WTC11 (cell line): ENCODE measurements around the gene TNRC18. TPM values are rescaled to one million over a fixed set of nuclear protein-coding genes. Genes with fewer than 3 reads are reported as not detected.

Experiments used
- ATAC-seq: fragments of 200-7000 bp; cut with Tn5 transposase; 2 replicates; pipeline ENCODE4 v1.10.0; 2021; ENCODE audit warnings: mild to moderate bottlenecking, moderate library complexity
- CTCF ChIA-PET: fragments of 300-600 bp; sonication (Branson Sonifier 250); formaldehyde crosslinking; loops from one replicate; lab custom pipeline; 2021; ENCODE audit warnings: antibody characterized with exemption; lab: Charles Lee
- POLR2A ChIA-PET: fragments of 350-600 bp; sonication (Branson Sonifier 250); formaldehyde crosslinking; loops from one replicate; lab custom pipeline; 2021; ENCODE audit warnings: antibody characterized with exemption; lab: Charles Lee
- DNase-seq: peaks from one replicate; pipeline ENCODE4 v3.0.0; 2021; ENCODE audit warnings: low spot score
- H3K27ac Mint-ChIP-seq: 2 replicates; pipeline ENCODE4 v1.8.0; 2021; ENCODE audit warnings: mixed read lengths
- H3K27me3 Mint-ChIP-seq: 2 replicates; pipeline ENCODE4 v1.8.0; 2021; ENCODE audit warnings: low read depth, mild to moderate bottlenecking, moderate library complexity, mixed read lengths
- H3K36me3 Mint-ChIP-seq: 2 replicates; pipeline ENCODE4 v1.8.0; 2021; ENCODE audit warnings: mixed read lengths
- H3K4me1 Mint-ChIP-seq: 2 replicates; pipeline ENCODE4 v1.8.0; 2022; ENCODE audit warnings: mixed read lengths
- H3K4me3 Mint-ChIP-seq: 2 replicates; pipeline ENCODE4 v1.8.0; 2021; ENCODE audit warnings: mild to moderate bottlenecking, moderate library complexity, mixed read lengths
- H3K9me3 Mint-ChIP-seq: 2 replicates; pipeline ENCODE4 v1.8.0; 2021; ENCODE audit warnings: mixed read lengths
- AR ChIP-seq: fragments of 250-450 bp; sonication (Bioruptor Pico); IDR thresholded peaks from 2 replicates; pipeline ENCODE4 v1.9.0; 2021; ENCODE audit warnings: mild to moderate bottlenecking
- CTCF ChIP-seq: fragments of 200-600 bp; IDR thresholded peaks from 2 replicates; pipeline ENCODE4 v1.8.0; 2022; ENCODE audit warnings: antibody characterized with exemption
- ERG ChIP-seq: fragments of 250-450 bp; sonication (Bioruptor Pico); IDR thresholded peaks from 2 replicates; pipeline ENCODE4 v1.8.0; 2021; ENCODE audit warnings: mild to moderate bottlenecking
- ETV6 ChIP-seq: sonication (generic); formaldehyde crosslinking; IDR thresholded peaks from 2 replicates; pipeline ENCODE4 v1.8.1; 2022; ENCODE audit warnings: mild to moderate bottlenecking, missing genetic modification reagents
- GRHL2 ChIP-seq: fragments of 250-450 bp; sonication (Bioruptor Pico); IDR thresholded peaks from 2 replicates; pipeline ENCODE4 v1.8.0; 2022; ENCODE audit warnings: mild to moderate bottlenecking, moderate library complexity; ENCODE audit not compliant: insufficient replicate concordance, severe bottlenecking
- HMGXB4 ChIP-seq: sonication (generic); formaldehyde crosslinking; IDR thresholded peaks from 2 replicates; pipeline ENCODE4 v1.8.1; 2023; ENCODE audit warnings: mild to moderate bottlenecking, moderate library complexity, missing genetic modification reagents
- IRF1 ChIP-seq: sonication (generic); formaldehyde crosslinking; IDR thresholded peaks from 2 replicates; pipeline ENCODE4 v1.8.0; 2023; ENCODE audit warnings: missing genetic modification reagents
- IRF2 ChIP-seq: sonication (generic); formaldehyde crosslinking; IDR thresholded peaks from 2 replicates; pipeline ENCODE4 v1.8.0; 2022; ENCODE audit warnings: low read depth, missing genetic modification reagents, borderline replicate concordance
- JAZF1 ChIP-seq: fragments of 250-450 bp; sonication (Bioruptor Pico); IDR thresholded peaks from 2 replicates; pipeline ENCODE4 v1.9.0; 2021; ENCODE audit warnings: moderate library complexity, mild to moderate bottlenecking, inconsistent platforms
- JUN ChIP-seq: sonication (generic); formaldehyde crosslinking; IDR thresholded peaks from 2 replicates; pipeline ENCODE4 v1.8.0; 2023; ENCODE audit warnings: mild to moderate bottlenecking, missing genetic modification reagents
- MYBL2 ChIP-seq: sonication (generic); formaldehyde crosslinking; IDR thresholded peaks from 2 replicates; pipeline ENCODE4 v1.8.1; 2023; ENCODE audit warnings: mild to moderate bottlenecking, moderate library complexity, missing genetic modification reagents
- NFYB ChIP-seq: sonication (generic); formaldehyde crosslinking; conservative IDR thresholded peaks from 2 replicates; pipeline ENCODE4 v1.8.0; 2022; ENCODE audit warnings: low read depth, missing genetic modification reagents
- NR1H2 ChIP-seq: sonication (generic); formaldehyde crosslinking; IDR thresholded peaks from 2 replicates; pipeline ENCODE4 v1.9.0; 2021; ENCODE audit warnings: mild to moderate bottlenecking, moderate library complexity, missing genetic modification reagents
- OVOL2 ChIP-seq: fragments of 250-450 bp; sonication (Bioruptor Pico); IDR thresholded peaks from 2 replicates; pipeline ENCODE4 v1.9.0; 2021; ENCODE audit warnings: mild to moderate bottlenecking, borderline replicate concordance
- PREB ChIP-seq: sonication (generic); formaldehyde crosslinking; IDR thresholded peaks from 2 replicates; pipeline ENCODE4 v1.8.1; 2022; ENCODE audit warnings: mild to moderate bottlenecking, missing genetic modification reagents, moderate library complexity, borderline replicate concordance
- PRRX2 ChIP-seq: fragments of 250-450 bp; sonication (Bioruptor Pico); IDR thresholded peaks from 2 replicates; pipeline ENCODE4 v1.8.0; 2021; ENCODE audit warnings: mild to moderate bottlenecking
- SMAD3 ChIP-seq: sonication (generic); formaldehyde crosslinking; IDR thresholded peaks from 2 replicates; pipeline ENCODE4 v1.8.0; 2022; ENCODE audit warnings: missing genetic modification reagents, mild to moderate bottlenecking, borderline replicate concordance
- TEAD4 ChIP-seq: sonication (generic); formaldehyde crosslinking; IDR thresholded peaks from 2 replicates; pipeline ENCODE4 v1.8.0; 2022; ENCODE audit warnings: mild to moderate bottlenecking, missing genetic modification reagents
- TP53 ChIP-seq: sonication (generic); formaldehyde crosslinking; IDR thresholded peaks from 2 replicates; pipeline ENCODE4 v1.8.1; 2023; ENCODE audit warnings: mild to moderate bottlenecking, missing genetic modification reagents
- ZBTB21 ChIP-seq: sonication (generic); formaldehyde crosslinking; IDR thresholded peaks from 2 replicates; pipeline ENCODE4 v1.8.1; 2023; ENCODE audit warnings: mild to moderate bottlenecking, missing genetic modification reagents, borderline replicate concordance
- ZNF138 ChIP-seq: sonication (generic); formaldehyde crosslinking; conservative IDR thresholded peaks from 2 replicates; pipeline ENCODE4 v1.8.1; 2022; ENCODE audit warnings: mild to moderate bottlenecking, moderate library complexity, missing genetic modification reagents
- ZNF219 ChIP-seq: sonication (generic); formaldehyde crosslinking; IDR thresholded peaks from 2 replicates; pipeline ENCODE4 v1.8.0; 2023; ENCODE audit warnings: missing genetic modification reagents, mild to moderate bottlenecking, borderline replicate concordance
- ZNF232 ChIP-seq: sonication (generic); formaldehyde crosslinking; IDR thresholded peaks from 2 replicates; pipeline ENCODE4 v1.8.0; 2022; ENCODE audit warnings: mild to moderate bottlenecking, missing genetic modification reagents
- ZNF416 ChIP-seq: fragments of 250-450 bp; sonication (Bioruptor Pico); IDR thresholded peaks from 2 replicates; pipeline ENCODE4 v1.9.0; 2021; ENCODE audit warnings: mild to moderate bottlenecking, inconsistent platforms
- total RNA-seq: library from RNA; stranded (reverse); gene quantifications from 3 replicates; pipeline ENCODE4 v1.2.3, GENCODE V29; 2021

Gene TNRC18
- total RNA-seq, 1 experiment from 2014 or later = 55.0 TPM

- DNase-seq = no peak
- H3K27me3 Mint-ChIP-seq = peaks cover 11% of the 10 kb centered on the region
- H3K9me3 Mint-ChIP-seq = peaks cover 20% of the 10 kb centered on the region
- H3K36me3 Mint-ChIP-seq = peaks cover 29% of the 10 kb centered on the region
- no peak overlapping the region for H3K4me3 Mint-ChIP-seq
- H3K27ac Mint-ChIP-seq = no peak overlapping the region
- peaks cover 7% of the 10 kb centered on the region for H3K4me1 Mint-ChIP-seq
- ChIA-PET POLR2A (no interaction called here), CTCF (interaction anchor here (1.8 kb wide), 1 partner anchor 106 kb away, joined by 5 read pairs; no protein-coding TSS in a partner anchor)
- no peak for ATAC-seq
- TF ChIP-seq ETV6 (CRISPR knock-in tag) (no peak), ZBTB21 (CRISPR knock-in tag) (no peak), ZNF219 (no peak), SMAD3 (CRISPR knock-in tag) (no peak), GRHL2 (no peak), ZNF416 (no peak), CTCF (no peak), PREB (CRISPR knock-in tag) (no peak), PRRX2 (CRISPR knock-in tag) (no peak), TP53 (CRISPR knock-in tag) (no peak), IRF2 (CRISPR knock-in tag) (no peak), AR (CRISPR knock-in tag) (no peak)
These were observed 79.3 kb downstream of the TNRC18 start for GRCh38 chr7:5344342-5344741.

GRCh38 chr7:5343884-5344283, 79.8 kb downstream of the TNRC18 start:
- Mint-ChIP-seq H3K4me1 (peaks cover 5% of the 10 kb centered on the region; the same call in 1 of the 2 replicates), H3K9me3 (peaks cover 20% of the 10 kb centered on the region), H3K36me3 (peaks cover 29% of the 10 kb centered on the region), H3K4me3 (no peak overlapping the region), H3K27ac (no peak overlapping the region), H3K27me3 (peaks cover 6% of the 10 kb centered on the region)
- no peak for DNase-seq
- ATAC-seq = no peak
- ChIA-PET POLR2A (no interaction called here), CTCF (no interaction called here)
- TF ChIP-seq ZNF232 (CRISPR knock-in tag) = no peak
- no peak for TF ChIP-seq HMGXB4
- no peak for TF ChIP-seq NFYB
- no peak for TF ChIP-seq OVOL2 (CRISPR knock-in tag)
- TF ChIP-seq JAZF1 (CRISPR knock-in tag) = no peak
- no peak for TF ChIP-seq JUN (CRISPR knock-in tag)
- no peak for TF ChIP-seq NR1H2 (CRISPR knock-in tag)
- no peak for TF ChIP-seq MYBL2
- TF ChIP-seq CTCF = no peak
- no peak for TF ChIP-seq ERG (CRISPR knock-in tag)
- no peak for TF ChIP-seq IRF2 (CRISPR knock-in tag)
- TF ChIP-seq ZNF138 (CRISPR knock-in tag) = no peak
- TF ChIP-seq TEAD4 = no peak
- no peak for TF ChIP-seq SMAD3 (CRISPR knock-in tag)
- no peak for TF ChIP-seq IRF1 (CRISPR knock-in tag)
